Measurements from ENCODE around the gene ENOSF1. TPM values are rescaled to one million over a fixed set of nuclear protein-coding genes. Genes with fewer than 3 reads are reported as not detected.

The ENOSF1 gene
- total and polyA plus RNA-seq, 2 of the 13 experiments (the other 11 are each of a cell fraction or from before 2014, with no cell fraction given): 37.6 to 40.1 TPM

DNA sequence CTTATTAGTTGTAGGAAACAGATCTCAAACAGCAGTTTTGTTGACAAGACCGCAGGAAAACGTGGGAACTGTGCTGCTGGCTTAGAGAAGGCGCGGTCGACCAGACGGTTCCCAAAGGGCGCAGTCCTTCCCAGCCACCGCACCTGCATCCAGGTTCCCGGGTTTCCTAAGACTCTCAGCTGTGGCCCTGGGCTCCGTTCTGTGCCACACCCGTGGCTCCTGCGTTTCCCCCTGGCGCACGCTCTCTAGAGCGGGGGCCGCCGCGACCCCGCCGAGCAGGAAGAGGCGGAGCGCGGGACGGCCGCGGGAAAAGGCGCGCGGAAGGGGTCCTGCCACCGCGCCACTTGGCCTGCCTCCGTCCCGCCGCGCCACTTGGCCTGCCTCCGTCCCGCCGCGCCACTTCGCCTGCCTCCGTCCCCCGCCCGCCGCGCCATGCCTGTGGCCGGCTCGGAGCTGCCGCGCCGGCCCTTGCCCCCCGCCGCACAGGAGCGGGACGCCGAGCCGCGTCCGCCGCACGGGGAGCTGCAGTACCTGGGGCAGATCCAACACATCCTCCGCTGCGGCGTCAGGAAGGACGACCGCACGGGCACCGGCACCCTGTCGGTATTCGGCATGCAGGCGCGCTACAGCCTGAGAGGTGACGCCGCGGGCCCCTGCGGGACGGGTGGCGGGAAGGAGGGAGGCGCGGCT is 55.0 kb downstream of the ENOSF1 start, which contains the start of gene TYMS (continued):
- TF ChIP-seq, protein P1, sequence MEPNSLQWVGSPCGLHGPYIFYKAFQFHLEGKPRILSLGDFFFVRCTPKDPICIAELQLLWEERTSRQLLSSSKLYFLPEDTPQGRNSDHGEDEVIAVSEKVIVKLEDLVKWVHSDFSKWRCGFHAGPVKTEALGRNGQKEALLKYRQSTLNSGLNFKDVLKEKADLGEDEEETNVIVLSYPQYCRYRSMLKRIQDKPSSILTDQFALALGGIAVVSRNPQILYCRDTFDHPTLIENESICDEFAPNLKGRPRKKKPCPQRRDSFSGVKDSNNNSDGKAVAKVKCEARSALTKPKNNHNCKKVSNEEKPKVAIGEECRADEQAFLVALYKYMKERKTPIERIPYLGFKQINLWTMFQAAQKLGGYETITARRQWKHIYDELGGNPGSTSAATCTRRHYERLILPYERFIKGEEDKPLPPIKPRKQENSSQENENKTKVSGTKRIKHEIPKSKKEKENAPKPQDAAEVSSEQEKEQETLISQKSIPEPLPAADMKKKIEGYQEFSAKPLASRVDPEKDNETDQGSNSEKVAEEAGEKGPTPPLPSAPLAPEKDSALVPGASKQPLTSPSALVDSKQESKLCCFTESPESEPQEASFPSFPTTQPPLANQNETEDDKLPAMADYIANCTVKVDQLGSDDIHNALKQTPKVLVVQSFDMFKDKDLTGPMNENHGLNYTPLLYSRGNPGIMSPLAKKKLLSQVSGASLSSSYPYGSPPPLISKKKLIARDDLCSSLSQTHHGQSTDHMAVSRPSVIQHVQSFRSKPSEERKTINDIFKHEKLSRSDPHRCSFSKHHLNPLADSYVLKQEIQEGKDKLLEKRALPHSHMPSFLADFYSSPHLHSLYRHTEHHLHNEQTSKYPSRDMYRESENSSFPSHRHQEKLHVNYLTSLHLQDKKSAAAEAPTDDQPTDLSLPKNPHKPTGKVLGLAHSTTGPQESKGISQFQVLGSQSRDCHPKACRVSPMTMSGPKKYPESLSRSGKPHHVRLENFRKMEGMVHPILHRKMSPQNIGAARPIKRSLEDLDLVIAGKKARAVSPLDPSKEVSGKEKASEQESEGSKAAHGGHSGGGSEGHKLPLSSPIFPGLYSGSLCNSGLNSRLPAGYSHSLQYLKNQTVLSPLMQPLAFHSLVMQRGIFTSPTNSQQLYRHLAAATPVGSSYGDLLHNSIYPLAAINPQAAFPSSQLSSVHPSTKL (CRISPR knock-in tag; IDR thresholded peaks at IDR 0.05): no peak; the same call in 1 of the 2 replicates
- TF ChIP-seq, protein P2, sequence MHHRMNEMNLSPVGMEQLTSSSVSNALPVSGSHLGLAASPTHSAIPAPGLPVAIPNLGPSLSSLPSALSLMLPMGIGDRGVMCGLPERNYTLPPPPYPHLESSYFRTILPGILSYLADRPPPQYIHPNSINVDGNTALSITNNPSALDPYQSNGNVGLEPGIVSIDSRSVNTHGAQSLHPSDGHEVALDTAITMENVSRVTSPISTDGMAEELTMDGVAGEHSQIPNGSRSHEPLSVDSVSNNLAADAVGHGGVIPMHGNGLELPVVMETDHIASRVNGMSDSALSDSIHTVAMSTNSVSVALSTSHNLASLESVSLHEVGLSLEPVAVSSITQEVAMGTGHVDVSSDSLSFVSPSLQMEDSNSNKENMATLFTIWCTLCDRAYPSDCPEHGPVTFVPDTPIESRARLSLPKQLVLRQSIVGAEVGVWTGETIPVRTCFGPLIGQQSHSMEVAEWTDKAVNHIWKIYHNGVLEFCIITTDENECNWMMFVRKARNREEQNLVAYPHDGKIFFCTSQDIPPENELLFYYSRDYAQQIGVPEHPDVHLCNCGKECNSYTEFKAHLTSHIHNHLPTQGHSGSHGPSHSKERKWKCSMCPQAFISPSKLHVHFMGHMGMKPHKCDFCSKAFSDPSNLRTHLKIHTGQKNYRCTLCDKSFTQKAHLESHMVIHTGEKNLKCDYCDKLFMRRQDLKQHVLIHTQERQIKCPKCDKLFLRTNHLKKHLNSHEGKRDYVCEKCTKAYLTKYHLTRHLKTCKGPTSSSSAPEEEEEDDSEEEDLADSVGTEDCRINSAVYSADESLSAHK (CRISPR knock-in tag; IDR thresholded peaks at IDR 0.05; ENCODE audit: borderline replicate concordance): no peak
- no peak for TF ChIP-seq TEAD2 (CRISPR knock-in tag; IDR thresholded peaks at IDR 0.05)
- TF ChIP-seq, protein P3, sequence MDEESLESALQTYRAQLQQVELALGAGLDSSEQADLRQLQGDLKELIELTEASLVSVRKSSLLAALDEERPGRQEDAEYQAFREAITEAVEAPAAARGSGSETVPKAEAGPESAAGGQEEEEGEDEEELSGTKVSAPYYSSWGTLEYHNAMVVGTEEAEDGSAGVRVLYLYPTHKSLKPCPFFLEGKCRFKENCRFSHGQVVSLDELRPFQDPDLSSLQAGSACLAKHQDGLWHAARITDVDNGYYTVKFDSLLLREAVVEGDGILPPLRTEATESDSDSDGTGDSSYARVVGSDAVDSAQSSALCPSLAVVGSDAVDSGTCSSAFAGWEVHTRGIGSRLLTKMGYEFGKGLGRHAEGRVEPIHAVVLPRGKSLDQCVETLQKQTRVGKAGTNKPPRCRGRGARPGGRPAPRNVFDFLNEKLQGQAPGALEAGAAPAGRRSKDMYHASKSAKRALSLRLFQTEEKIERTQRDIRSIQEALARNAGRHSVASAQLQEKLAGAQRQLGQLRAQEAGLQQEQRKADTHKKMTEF (CRISPR knock-in tag; IDR thresholded peaks at IDR 0.05): no peak; the same call in 1 of the 2 replicates
- no peak for TF ChIP-seq MXI1 (IDR thresholded peaks at IDR 0.05; ENCODE audit: borderline replicate concordance, low read depth, low read length)
- TF ChIP-seq HNRNPK (IDR thresholded peaks at IDR 0.05; ENCODE audit: low read depth, low read length, poor library complexity, severe bottlenecking): no peak
- TF ChIP-seq, protein P4, sequence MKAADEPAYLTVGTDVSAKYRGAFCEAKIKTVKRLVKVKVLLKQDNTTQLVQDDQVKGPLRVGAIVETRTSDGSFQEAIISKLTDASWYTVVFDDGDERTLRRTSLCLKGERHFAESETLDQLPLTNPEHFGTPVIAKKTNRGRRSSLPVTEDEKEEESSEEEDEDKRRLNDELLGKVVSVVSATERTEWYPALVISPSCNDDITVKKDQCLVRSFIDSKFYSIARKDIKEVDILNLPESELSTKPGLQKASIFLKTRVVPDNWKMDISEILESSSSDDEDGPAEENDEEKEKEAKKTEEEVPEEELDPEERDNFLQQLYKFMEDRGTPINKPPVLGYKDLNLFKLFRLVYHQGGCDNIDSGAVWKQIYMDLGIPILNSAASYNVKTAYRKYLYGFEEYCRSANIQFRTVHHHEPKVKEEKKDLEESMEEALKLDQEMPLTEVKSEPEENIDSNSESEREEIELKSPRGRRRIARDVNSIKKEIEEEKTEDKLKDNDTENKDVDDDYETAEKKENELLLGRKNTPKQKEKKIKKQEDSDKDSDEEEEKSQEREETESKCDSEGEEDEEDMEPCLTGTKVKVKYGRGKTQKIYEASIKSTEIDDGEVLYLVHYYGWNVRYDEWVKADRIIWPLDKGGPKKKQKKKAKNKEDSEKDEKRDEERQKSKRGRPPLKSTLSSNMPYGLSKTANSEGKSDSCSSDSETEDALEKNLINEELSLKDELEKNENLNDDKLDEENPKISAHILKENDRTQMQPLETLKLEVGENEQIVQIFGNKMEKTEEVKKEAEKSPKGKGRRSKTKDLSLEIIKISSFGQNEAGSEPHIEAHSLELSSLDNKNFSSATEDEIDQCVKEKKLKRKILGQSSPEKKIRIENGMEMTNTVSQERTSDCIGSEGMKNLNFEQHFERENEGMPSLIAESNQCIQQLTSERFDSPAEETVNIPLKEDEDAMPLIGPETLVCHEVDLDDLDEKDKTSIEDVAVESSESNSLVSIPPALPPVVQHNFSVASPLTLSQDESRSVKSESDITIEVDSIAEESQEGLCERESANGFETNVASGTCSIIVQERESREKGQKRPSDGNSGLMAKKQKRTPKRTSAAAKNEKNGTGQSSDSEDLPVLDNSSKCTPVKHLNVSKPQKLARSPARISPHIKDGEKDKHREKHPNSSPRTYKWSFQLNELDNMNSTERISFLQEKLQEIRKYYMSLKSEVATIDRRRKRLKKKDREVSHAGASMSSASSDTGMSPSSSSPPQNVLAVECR (CRISPR knock-in tag; IDR thresholded peaks at IDR 0.05; ENCODE audit: borderline replicate concordance): peak; percentile 74; the same call in 1 of the 2 replicates
- TF ChIP-seq NR2F1 (CRISPR knock-in tag; IDR thresholded peaks at IDR 0.05): no peak
- peak; percentile 72 for TF ChIP-seq NR2C2 (CRISPR knock-in tag; IDR thresholded peaks at IDR 0.05; ENCODE audit: borderline replicate concordance)
- TF ChIP-seq, protein P5, sequence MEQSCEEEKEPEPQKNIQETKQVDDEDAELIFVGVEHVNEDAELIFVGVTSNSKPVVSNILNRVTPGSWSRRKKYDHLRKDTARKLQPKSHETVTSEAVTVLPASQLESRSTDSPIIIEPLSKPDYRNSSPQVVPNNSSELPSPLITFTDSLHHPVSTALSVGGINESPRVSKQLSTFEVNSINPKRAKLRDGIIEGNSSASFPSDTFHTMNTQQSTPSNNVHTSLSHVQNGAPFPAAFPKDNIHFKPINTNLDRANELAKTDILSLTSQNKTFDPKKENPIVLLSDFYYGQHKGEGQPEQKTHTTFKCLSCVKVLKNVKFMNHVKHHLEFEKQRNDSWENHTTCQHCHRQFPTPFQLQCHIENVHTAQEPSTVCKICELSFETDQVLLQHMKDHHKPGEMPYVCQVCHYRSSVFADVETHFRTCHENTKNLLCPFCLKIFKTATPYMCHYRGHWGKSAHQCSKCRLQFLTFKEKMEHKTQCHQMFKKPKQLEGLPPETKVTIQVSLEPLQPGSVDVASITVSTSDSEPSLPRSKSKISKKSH (CRISPR knock-in tag; IDR thresholded peaks at IDR 0.05; ENCODE audit: borderline replicate concordance): no peak
- TF ChIP-seq MAFK (conservative IDR thresholded peaks at IDR 0.05 in 1 of 2, IDR thresholded peaks at IDR 0.05 in 1 of 2; ENCODE audit: low read length in 2 of 2): no peak
- no peak for TF ChIP-seq NFYC (CRISPR knock-in tag; IDR thresholded peaks at IDR 0.05)
- peak; percentile 55 for TF ChIP-seq ZSCAN31 (CRISPR knock-in tag; IDR thresholded peaks at IDR 0.05; ENCODE audit: low read depth)

Data from HepG2 (cell line).